Measurements from ENCODE around the gene SCOC. TPM values are rescaled to one million over a fixed set of nuclear protein-coding genes. Genes with fewer than 3 reads are reported as not detected.

Gene SCOC
- total and polyA plus RNA-seq, 2 of the 13 experiments (the other 11 are each of a cell fraction or from before 2014, with no cell fraction given), result 43.8 to 65.2 TPM

DNA sequence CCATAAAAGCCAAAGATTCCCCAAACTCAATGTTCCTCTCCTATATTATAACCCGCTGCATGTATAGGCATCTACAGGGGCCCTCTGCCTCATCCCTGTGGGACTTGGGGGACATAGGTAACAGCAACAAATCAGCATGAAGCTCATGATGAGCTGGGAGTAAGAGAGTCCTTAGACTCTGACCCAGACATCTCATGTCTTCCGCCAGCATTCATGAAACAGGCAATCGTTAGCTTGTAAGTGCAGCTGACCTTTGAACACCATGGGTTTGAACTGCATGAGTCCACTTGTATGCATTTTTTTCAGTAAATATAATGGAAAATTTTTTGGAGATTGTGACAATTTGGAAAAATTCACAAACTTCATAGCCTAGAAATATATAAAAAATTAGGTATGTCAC is 10.4 kb upstream of the SCOC start (continued):
- TF ChIP-seq, protein P1, sequence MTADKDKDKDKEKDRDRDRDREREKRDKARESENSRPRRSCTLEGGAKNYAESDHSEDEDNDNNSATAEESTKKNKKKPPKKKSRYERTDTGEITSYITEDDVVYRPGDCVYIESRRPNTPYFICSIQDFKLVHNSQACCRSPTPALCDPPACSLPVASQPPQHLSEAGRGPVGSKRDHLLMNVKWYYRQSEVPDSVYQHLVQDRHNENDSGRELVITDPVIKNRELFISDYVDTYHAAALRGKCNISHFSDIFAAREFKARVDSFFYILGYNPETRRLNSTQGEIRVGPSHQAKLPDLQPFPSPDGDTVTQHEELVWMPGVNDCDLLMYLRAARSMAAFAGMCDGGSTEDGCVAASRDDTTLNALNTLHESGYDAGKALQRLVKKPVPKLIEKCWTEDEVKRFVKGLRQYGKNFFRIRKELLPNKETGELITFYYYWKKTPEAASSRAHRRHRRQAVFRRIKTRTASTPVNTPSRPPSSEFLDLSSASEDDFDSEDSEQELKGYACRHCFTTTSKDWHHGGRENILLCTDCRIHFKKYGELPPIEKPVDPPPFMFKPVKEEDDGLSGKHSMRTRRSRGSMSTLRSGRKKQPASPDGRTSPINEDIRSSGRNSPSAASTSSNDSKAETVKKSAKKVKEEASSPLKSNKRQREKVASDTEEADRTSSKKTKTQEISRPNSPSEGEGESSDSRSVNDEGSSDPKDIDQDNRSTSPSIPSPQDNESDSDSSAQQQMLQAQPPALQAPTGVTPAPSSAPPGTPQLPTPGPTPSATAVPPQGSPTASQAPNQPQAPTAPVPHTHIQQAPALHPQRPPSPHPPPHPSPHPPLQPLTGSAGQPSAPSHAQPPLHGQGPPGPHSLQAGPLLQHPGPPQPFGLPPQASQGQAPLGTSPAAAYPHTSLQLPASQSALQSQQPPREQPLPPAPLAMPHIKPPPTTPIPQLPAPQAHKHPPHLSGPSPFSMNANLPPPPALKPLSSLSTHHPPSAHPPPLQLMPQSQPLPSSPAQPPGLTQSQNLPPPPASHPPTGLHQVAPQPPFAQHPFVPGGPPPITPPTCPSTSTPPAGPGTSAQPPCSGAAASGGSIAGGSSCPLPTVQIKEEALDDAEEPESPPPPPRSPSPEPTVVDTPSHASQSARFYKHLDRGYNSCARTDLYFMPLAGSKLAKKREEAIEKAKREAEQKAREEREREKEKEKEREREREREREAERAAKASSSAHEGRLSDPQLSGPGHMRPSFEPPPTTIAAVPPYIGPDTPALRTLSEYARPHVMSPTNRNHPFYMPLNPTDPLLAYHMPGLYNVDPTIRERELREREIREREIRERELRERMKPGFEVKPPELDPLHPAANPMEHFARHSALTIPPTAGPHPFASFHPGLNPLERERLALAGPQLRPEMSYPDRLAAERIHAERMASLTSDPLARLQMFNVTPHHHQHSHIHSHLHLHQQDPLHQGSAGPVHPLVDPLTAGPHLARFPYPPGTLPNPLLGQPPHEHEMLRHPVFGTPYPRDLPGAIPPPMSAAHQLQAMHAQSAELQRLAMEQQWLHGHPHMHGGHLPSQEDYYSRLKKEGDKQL (CRISPR knock-in tag; IDR thresholded peaks at IDR 0.05; ENCODE audit: low read depth), result no peak
- TF ChIP-seq ZNF136 (CRISPR knock-in tag; IDR thresholded peaks at IDR 0.05; ENCODE audit: low read depth), result no peak
- no peak for TF ChIP-seq KLF15 (CRISPR knock-in tag; IDR thresholded peaks at IDR 0.05; ENCODE audit: borderline replicate concordance)
- TF ChIP-seq TEF (CRISPR knock-in tag; IDR thresholded peaks at IDR 0.05), result no peak
- no peak for TF ChIP-seq SOX13 (IDR thresholded peaks at IDR 0.05)
- TF ChIP-seq SOX13 (CRISPR knock-in tag; conservative IDR thresholded peaks at IDR 0.05 in 1 of 2, IDR thresholded peaks at IDR 0.05 in 1 of 2), result peak in 1 of 2 experiments; percentile 40; a peak in 1 of 4 replicates
- TF ChIP-seq, protein P2, sequence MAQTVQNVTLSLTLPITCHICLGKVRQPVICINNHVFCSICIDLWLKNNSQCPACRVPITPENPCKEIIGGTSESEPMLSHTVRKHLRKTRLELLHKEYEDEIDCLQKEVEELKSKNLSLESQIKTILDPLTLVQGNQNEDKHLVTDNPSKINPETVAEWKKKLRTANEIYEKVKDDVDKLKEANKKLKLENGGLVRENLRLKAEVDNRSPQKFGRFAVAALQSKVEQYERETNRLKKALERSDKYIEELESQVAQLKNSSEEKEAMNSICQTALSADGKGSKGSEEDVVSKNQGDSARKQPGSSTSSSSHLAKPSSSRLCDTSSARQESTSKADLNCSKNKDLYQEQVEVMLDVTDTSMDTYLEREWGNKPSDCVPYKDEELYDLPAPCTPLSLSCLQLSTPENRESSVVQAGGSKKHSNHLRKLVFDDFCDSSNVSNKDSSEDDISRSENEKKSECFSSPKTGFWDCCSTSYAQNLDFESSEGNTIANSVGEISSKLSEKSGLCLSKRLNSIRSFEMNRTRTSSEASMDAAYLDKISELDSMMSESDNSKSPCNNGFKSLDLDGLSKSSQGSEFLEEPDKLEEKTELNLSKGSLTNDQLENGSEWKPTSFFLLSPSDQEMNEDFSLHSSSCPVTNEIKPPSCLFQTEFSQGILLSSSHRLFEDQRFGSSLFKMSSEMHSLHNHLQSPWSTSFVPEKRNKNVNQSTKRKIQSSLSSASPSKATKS (CRISPR knock-in tag; IDR thresholded peaks at IDR 0.05), result no peak
- TF ChIP-seq ZNF138 (CRISPR knock-in tag; IDR thresholded peaks at IDR 0.05; ENCODE audit: low read depth), result no peak
- TF ChIP-seq, protein P3, sequence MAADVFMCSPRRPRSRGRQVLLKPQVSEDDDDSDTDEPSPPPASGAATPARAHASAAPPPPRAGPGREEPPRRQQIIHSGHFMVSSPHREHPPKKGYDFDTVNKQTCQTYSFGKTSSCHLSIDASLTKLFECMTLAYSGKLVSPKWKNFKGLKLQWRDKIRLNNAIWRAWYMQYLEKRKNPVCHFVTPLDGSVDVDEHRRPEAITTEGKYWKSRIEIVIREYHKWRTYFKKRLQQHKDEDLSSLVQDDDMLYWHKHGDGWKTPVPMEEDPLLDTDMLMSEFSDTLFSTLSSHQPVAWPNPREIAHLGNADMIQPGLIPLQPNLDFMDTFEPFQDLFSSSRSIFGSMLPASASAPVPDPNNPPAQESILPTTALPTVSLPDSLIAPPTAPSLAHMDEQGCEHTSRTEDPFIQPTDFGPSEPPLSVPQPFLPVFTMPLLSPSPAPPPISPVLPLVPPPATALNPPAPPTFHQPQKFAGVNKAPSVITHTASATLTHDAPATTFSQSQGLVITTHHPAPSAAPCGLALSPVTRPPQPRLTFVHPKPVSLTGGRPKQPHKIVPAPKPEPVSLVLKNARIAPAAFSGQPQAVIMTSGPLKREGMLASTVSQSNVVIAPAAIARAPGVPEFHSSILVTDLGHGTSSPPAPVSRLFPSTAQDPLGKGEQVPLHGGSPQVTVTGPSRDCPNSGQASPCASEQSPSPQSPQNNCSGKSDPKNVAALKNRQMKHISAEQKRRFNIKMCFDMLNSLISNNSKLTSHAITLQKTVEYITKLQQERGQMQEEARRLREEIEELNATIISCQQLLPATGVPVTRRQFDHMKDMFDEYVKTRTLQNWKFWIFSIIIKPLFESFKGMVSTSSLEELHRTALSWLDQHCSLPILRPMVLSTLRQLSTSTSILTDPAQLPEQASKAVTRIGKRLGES (CRISPR knock-in tag; IDR thresholded peaks at IDR 0.05; ENCODE audit: borderline replicate concordance), result no peak
- TF ChIP-seq PAX8 (CRISPR knock-in tag; IDR thresholded peaks at IDR 0.05; ENCODE audit: borderline replicate concordance), result no peak
- TF ChIP-seq, protein P4, sequence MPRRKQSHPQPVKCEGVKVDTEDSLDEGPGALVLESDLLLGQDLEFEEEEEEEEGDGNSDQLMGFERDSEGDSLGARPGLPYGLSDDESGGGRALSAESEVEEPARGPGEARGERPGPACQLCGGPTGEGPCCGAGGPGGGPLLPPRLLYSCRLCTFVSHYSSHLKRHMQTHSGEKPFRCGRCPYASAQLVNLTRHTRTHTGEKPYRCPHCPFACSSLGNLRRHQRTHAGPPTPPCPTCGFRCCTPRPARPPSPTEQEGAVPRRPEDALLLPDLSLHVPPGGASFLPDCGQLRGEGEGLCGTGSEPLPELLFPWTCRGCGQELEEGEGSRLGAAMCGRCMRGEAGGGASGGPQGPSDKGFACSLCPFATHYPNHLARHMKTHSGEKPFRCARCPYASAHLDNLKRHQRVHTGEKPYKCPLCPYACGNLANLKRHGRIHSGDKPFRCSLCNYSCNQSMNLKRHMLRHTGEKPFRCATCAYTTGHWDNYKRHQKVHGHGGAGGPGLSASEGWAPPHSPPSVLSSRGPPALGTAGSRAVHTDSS (CRISPR knock-in tag; conservative IDR thresholded peaks at IDR 0.05), result no peak
- no peak for TF ChIP-seq ZNF543 (CRISPR knock-in tag; IDR thresholded peaks at IDR 0.05)
- no peak for TF ChIP-seq CAMTA2 (CRISPR knock-in tag; IDR thresholded peaks at IDR 0.05; ENCODE audit: borderline replicate concordance)
- TF ChIP-seq POLR2G (IDR thresholded peaks at IDR 0.05; ENCODE audit: low read depth, low read length), result no peak
- peak; percentile 42; the same call in 1 of the 2 replicates for TF ChIP-seq ETV5 (CRISPR knock-in tag; IDR thresholded peaks at IDR 0.05; ENCODE audit: borderline replicate concordance)
- TF ChIP-seq PITX1 (CRISPR knock-in tag; IDR thresholded peaks at IDR 0.05), result no peak
- TF ChIP-seq ZNF264 (CRISPR knock-in tag; IDR thresholded peaks at IDR 0.05), result no peak; the same call in 1 of the 2 replicates
